CD4-positive, alpha-beta T cell treated with Interleukin-15 for 1 hour (primary cell): ENCODE results near the gene PDE11A.
"Not testable (repeated sequence)": the region's sequence is repeated elsewhere in the genome, so short reads cannot be mapped to it uniquely, and the experiment has no call there.

Source experiments
- DNase-seq: peaks from one replicate; pipeline ENCODE4 v3.0.0-alpha.2; 2020

Gene PDE11A

DNA sequence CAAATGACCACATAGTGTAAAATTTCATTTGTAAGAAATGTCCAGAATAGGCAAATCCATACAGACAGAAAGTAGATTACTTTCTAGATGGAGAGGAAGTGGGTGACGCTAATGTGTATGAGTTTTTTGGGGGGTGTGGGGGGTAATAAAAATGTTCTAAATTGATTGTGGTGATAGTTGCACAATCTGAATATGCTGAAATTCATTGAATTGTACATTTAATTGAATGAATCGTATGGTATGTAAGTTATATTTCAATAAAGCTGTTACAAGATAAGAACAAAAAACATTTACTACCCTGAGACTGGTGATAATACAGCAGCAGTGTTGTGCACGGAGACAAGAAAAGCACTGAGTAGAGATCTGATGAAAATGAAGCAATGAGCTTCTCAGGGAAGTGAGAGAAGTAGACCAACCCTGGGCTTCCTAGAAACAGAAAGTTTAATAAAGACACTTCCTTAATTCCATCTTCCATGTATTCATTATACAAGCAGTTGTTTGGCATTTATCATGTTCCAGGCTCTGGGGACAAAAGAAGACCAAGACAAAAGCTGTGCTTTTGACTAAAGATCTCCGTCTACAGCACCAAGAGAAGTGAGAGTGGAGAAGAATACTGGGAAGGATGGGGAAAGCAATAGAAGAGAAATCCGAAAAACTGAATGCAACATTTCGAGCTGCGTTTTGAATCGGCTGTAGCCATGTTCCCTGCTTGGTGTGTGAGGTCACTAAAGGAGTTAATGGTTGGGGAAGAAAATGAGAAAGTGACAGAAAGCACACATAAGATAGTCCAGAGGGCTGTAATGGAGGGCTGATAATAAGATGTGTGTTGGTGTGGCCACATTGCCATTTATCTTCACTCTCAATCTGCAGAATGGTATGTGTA, 1.8 kb upstream of the PDE11A start:
- no peak for DNase-seq

DNA sequence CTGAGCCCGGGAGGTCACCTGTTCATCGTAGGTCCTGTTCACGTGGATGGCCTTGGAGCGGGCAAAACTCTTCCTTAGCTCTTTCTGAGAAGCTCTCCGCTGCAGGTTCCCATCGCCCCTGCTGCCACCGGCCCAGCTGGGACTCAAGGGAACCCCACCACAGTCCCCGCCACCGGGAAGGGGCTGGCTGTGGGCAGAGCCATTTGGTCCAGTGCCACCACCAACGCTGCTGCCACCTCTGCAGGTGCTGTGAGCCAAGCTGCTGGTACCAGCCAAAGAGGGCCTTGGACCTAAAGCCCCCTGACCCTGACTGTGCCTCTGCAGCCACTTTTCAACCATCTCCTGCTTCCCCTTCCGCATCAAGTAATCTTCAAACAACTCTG, 586 bp downstream of the PDE11A start:
- no peak for DNase-seq

GRCh38 chr2:178070824-178071223, 1.8 kb downstream of the PDE11A start:
- no peak for DNase-seq

DNA sequence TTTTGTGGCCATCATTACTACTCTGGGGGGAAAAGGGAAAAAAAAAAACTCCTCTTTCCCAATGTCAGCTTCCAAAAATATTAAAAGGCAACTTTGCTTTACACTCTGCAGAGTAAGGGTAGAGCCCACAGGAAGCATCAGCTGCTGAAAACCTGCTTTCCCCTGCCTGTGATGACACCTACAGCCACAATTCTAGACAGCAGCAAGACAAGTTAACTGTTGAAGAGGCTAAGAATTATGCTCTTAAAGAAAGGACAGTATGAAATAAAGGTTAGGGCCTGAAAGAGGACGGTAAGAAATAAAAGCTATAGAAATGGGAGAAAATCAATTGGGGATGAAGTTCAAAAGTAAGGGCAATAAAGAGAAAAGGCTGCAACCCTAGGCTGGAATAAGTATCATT, 3.0 kb downstream of the PDE11A start:
- DNase-seq = no peak

DNA sequence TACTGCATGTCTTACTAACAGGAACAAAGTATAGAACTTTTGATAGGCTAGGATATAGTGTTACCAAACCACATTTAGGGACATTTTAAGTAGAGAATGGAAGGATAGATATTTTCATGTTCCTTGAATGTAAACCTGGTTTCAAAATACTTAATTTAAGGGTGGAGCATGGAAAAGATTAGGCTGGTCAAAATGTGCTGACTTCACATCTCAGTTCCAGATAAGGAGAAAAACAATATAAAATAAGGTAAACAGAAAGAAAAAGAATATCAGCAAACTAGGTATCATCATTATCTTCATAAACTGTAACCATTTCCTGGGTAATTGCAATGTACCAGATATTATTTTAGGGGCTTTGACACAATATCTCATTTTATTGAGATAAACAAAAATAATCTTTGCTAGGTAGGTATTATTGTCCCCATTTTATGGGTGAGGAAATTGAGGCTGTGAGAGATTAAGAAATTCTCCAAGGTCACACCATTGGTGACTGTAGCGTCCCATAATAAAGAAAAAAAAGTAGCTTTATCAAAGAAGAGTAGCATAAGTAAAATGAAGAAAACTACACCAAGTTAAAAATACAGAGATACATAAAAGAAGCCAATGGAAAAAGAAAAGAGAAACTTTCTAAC, 3.6 kb downstream of the PDE11A start:
- DNase-seq = no peak

DNA sequence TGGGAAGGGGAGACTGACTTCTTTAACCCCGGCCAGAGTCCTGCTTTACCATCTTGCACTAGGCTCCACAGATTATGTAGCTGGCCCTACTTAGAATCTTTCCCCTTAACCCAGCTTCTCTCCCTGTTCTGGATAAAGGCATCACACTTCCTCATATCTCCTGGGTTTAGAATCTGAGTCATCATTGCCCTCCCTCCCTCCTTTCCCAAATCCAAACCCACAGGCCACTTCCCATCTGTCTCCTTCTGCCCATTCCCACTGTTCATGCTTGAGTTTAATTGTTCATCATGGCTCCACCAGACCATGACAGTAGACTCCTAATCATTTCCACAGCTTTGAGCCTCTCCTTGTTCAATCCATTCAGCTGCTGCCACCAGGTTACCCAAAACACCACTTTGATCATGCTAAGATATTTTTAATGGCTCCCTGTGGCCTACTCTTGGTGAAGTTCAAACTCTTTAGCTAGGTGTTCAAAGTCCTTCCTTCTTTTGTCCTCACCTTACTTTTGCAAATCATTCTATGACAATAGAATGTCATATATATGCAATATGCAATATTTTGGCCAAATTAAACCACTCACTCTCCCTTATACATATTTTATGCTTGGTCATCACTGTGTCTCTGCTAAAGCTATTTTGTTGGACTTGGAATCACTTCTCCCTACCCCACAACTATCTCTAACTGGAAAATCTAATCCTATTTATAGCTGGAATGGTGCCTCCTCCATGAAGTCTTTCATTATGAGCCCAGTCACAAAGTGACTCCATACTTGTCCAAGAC, 5.5 kb downstream of the PDE11A start:
- DNase-seq = no peak

DNA sequence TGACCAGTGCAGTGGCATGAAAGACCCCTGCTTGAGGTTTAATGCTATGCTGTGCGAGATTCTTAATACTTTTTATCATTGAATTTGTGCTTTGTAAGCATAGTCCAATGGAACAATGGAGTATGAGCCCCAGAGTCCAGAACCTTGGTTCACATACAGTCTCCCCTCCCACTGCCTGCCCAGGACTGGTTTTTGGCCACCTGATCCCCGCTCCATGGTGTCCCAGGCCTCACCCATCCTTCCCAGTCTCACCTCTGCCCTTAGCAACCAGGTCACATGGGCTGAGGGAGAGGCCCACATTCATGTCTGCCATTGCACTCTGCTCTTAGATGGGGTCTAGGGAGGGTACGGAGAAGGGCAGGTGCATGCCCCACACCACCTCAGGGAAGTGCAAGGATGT, 6.3 kb downstream of the PDE11A start:
- DNase-seq = no peak

- no peak for DNase-seq
Measured at GRCh38 chr2:178059681-178060080, 12.9 kb downstream of the PDE11A start.

DNA sequence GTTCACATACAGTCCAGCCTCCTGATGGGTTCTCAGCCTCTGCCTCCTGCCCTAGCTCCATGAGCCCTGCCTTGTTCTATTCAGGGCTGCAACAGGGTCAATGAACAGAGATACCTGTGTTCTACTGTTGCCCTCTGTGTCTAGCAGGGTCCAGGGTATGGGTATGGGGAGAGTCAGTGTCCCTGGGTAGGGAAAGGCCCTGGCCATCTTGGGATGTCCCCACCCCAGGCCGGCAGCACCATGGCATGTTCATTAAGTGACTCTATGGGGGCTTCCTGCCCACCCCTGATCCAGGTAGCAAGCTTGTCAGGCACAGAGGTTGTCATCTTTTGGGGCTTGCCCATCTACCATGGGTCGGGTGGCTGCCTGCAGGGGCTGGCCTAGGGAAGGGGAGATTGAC, 13.5 kb downstream of the PDE11A start:
- no peak for DNase-seq

DNA sequence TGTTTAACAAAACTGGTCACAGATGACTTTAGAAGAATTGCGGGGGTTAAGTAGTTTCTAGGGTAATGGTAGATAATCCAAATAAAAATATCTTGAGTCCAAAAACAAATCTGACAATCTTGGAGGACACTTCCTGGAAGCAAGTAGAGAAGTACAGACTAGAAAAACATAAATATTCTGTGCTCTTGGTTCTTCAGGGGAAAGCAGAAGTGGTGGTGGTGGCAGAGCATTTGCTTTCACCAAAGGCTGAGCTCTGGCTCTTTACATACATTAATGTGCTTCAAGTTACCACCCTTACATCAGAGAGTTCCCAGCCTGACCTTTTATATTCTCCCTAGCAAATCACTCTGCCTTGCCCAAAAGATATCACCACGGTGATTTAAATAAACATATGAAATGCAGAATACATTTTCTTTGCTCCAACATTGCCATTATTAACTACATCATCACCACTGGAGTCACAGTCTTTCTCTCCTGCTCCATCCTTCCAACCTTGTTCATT, 15.3 kb downstream of the PDE11A start:
- DNase-seq = no peak

DNA sequence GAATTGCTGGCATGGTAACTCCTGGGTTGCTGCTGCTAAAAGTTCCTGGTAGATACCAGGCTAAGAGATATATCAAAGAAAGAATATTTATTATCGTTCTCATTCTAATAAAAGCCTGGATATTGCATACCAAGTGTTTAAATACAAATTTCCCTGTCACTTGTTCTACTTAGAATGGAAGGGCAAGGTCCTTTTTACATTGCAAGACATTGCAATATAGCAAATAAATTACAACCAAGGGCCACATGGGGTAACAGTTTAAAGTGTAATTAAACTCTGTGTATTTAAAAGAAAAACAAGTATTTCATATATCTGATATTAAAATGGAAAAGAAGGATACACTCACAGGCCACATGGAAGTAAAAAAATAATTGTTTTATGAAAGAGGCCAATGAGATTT, 16.2 kb downstream of the PDE11A start:
- no peak for DNase-seq

GRCh38 chr2:178051257-178051656, 21.3 kb downstream of the PDE11A start:
- DNase-seq = not testable (repeated sequence)

DNA sequence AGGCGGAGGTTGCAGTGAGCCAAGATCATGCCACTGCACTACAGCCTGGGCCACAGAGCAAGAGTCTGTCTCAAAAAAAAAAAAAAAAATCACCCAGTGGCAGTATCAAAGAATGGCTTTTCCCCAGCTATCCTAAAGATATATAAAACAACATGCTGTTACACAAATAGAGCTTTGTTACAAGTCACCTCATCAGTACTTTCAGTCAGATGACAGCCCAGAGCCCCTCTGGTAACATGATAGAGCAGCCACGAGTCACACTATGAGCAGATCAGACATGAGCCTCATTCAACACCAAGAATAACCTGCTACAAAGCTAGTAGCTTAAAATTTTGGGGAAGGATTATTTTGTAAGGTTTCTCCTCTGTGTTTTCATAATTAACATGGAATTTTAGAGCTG, 25.2 kb downstream of the PDE11A start:
- DNase-seq = no peak

GRCh38 chr2:178044836-178045235, 27.7 kb downstream of the PDE11A start:
- DNase-seq = no peak

- DNase-seq = no peak
Measured at GRCh38 chr2:178043266-178043665, 29.3 kb downstream of the PDE11A start.

DNA sequence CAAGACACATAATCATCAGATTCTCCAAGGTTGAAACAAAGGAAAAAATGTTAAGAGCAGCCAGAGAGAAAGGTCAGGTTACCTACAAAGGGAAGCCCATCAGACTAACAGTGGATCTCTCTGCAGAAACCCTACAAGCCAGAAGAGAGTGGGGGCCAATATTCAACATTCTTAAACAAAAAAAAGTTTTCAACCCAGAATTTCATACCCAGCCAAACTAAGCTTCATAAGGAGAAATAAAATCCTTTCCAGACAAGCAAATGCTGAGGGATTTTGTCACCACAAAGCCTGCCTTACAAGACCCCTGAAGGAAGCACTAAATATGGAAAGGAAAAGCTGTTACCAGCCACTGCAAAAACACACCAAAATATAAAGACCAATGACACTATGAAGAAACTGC, 39.0 kb downstream of the PDE11A start:
- not testable (repeated sequence) for DNase-seq

DNA sequence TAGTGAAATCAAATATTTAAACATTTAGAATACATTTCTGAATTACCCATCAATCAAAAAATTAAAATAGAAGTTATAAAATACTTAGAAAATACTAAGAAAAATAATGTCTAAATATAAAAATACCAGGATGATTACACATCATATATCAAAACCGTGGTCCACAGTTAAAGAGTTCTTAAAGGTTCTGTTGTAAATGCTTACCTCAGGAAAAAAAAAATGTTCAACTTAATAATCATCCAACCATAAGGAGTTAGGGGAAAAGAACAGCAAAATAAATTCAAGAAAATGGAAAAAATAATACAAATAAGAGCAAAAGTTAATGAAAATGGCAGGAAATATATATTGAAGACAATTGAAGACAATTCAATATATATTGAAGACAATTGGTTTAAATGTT, 43.2 kb downstream of the PDE11A start:
- no peak for DNase-seq

- DNase-seq = no peak
Measured at GRCh38 chr2:178025551-178026185, 46.9 kb downstream of the PDE11A start.

DNA sequence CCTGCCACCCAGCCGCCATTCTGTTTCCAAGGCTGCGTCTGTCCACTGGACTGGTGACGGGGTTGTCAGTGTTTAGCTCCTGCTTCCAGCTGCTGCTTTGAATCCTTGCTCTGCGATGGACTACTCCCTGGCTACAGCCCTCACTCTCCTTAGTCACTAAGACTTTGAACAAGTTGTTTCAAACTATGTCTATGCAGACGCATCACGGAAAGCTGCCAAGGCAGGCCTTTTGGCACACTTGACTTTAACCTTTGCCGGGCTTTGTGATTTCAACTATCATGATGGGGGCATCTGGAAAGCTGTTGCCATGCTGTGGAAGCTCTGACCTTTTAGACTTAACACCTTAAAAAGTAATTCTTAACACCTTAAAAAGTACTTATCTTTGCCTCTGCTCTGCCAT, 54.4 kb downstream of the PDE11A start:
- DNase-seq = no peak

GRCh38 chr2:178016612-178017011, 56.0 kb downstream of the PDE11A start:
- no peak for DNase-seq

- no peak for DNase-seq
Measured at GRCh38 chr2:178012639-178013038, 59.9 kb downstream of the PDE11A start.

GRCh38 chr2:178009813-178010212, 62.8 kb downstream of the PDE11A start:
- no peak for DNase-seq

- DNase-seq = no peak
Measured at GRCh38 chr2:178008636-178009289, 63.8 kb downstream of the PDE11A start.
